GM18870 (cell line): ENCODE measurements around the gene IRF1.

ENCODE experiments used
- ATAC-seq: cut with Tn5 transposase; IDR thresholded peaks from one replicate; pipeline ENCODE4 v1.9.1; 2021; ENCODE audit warnings: moderate library complexity; ENCODE audit not compliant: unreplicated experiment

Gene IRF1

GRCh38 chr5:132462856-132463745 is 27.5 kb downstream of the IRF1 start:
- ATAC-seq = no peak

DNA sequence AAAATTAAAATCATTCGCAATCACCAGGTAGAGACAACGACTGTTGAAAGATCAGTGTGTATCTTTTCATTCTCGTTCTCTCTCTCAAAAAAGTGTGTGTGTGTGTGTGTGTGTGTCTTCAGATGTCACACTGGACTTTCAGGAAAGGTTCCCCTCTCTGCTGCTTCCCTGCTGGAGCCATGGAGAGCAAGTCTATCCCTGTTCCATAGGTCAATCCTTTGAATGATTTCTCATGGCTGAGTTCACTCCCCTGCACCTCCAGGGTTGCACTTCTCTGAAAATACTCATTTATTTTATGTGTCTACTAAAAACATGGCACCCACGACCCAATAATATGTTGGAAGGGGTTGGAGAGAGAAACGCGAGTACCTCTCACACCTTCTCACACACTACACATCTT is 28.2 kb downstream of the IRF1 start:
- no peak for ATAC-seq

DNA sequence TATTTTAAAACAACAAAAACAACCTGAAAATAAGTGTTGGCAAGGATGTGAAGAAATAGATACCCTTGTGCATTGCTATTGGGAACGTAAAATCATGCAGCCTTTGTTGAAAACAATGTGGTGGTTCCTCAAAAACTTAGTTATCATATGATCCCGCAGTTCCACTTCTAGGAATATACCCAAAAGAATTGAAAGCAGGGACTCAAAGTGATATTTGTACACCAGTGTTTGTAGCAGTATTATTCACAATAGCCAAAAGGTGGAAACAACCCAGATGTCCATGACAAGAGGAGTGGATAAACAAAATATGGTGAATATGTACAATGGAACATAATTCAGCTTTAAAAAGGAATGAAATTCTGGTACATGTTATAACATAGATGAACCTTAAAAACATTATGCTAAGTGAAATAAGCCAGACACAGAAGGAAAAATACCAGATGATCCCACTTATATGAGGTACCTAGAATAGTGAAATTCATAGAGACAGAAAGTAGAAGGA is 29.0 kb downstream of the IRF1 start:
- no peak for ATAC-seq

DNA sequence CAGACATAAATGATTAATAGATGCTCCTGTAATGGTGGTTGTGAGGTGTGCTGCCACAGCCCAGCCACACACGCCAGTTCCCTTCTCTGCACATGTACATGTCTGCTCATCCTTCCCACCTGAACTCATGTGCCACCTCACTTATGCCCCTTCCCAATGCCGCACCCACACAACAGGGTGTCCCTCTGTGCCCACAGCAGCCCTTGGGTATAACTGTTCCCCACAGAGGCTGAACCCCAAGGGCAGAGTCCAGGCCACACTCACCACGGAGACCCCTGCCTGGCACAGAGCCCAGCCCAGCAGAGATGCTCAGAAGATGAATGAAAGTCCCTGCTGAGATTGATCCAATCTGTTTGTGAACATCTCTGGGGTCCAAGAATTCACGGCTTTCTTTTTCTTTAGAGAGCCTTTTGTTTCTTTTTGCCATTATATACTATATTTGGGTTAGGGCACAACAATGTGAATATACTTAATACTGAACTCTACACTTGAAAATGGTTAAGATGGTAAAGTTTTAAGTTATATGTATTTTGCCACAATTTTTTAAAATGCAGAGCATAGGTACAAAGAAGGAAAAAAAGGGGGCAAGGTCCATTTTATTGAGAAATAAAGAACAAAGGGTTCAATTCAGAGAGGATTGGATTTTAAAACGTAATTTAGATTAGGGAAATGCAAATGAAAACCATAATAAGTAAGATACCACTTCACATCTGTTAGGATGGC is 29.6 kb downstream of the IRF1 start:
- ATAC-seq = no peak

DNA sequence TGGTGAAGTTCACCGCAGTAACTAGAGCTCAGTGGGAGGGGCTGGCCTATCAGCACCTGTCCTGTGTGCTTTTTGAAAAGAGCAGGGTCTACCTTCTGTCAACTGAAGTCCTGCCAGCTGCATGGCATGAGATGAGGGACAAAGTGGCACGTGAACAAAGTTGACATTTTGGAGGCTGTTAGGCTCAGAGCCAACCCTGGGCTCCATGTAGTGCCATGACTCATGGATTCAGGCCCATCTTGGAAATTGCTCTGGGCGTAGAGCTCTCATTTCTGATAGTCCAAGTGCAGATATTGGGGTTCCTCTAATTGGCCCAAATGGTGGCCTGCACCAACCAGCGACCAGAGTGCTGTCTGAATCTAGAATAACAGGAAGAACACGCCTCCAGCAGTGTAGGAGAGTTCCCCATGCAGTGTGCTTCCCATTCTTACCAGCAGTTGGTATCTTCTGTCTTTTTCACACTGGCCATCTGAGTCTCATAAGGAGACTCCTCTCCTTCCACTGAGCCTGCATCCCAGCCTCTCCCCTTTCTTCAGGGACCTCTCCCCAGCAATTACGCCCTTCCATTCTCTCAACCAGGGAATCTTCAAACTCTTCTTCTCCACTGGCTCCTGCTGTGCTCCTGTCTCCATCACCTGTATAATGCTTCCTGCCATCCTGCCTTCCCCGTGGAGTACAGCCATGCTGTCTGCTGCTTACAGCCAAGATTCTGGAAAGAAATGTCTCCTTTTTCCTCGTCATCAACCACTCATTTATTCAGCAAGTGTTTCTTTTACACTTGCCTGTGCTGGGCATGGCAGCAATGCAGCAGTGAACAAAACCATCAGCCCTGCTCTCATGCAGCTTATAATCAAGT is 30.4 kb downstream of the IRF1 start:
- no peak for ATAC-seq

GRCh38 chr5:132459031-132459982 is 31.3 kb downstream of the IRF1 start:
- ATAC-seq = peak; percentile 22

DNA sequence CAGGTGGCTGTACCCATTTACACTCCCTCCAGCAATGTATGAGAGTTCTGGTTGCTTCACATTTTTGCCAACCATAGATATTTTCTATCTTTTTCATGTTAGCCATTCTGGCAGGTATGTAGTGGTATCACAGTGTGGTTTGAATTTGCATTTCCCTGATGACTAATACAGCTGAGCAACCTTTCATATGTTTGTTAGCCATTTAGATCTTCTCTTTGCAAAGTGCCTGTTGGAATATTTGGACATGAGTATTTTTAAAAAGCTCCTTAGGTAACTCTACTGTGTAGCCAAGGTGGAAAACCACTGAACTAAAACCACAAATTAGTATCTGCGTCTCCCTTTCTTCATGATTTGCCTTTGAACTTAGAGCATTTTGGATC is 31.9 kb downstream of the IRF1 start:
- ATAC-seq = peak; percentile 50

- no peak for ATAC-seq
Measured at GRCh38 chr5:132458226-132458560, 32.4 kb downstream of the IRF1 start.

GRCh38 chr5:132457371-132458225 is 33.0 kb downstream of the IRF1 start:
- ATAC-seq = no peak

DNA sequence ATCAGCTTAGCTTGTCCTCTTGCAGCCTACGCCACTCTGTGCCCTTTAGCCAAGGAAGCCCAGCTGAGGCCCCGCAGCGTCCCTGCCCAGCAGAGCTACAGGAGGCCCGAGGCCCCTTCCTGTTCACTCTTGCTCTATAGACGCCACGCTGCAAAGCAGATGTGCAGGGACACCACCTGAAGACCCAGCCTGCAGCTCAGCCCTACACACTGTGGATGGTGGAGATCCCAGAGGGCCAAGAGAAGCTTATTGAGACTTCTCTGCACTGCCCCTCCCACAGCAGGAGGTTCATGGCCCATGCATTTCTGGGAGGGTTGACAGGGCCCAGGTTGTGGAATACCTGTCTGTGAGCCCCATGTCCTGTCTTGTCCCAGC is 33.6 kb downstream of the IRF1 start:
- no peak for ATAC-seq

DNA sequence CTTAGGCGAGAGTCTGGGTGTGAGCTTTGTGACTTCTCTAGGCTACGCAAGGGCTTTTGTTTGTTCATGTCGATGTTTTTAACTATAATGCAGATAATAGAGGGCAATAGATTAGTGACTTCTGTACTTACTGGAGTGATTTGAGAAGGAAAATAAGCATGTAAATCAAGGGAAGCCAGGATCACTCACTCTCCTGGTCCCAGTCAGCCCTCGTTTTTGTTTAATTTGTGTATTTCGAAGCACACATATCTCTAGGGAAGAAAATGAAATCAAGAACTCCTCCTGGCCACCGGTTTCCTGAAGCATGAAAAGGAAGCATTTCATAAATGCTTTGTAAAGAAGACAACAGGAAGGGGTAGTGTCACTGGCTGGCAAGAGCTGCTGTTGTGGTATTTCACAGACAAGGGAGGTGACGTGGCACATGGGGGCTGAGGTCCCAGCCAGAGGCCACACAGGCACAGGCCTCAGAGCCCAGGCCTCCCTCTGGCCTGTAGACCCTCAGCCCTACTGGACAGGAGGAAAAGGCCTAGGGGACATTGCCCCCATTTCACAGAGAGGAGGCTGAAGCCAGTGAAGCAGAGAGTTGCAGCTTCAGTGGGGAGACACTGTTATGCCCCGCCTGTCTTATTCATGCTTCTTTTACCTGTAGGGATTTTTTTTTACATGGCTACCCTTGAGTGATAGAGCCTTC is 34.1 kb downstream of the IRF1 start:
- ATAC-seq = peak; percentile 47

DNA sequence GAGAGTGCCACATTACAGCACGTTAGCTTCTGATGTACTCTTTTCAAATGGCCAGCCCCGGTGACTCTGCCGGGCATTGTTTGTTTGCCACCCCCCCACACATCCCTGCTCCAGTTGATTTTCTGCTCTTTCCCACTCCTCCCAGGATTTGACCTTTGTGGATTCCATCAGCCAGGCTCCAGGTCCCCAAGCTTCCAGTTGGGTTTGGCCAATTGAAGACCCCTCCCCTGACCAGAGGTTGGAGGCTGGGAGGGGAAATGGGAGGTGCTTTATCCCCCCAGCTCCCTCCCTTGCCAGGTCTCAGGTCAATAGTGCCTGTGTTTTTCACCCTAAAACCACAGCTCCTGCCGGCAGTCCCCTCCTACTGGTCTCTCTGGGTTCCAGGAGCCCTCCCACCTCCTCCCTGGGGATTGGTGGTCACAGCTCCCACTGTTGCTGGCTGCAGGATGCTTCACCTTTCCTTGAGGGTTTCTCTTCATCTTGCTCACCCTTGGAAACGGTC is 34.9 kb downstream of the IRF1 start:
- no peak for ATAC-seq

GRCh38 chr5:132454361-132454760 is 36.2 kb downstream of the IRF1 start:
- no peak for ATAC-seq

DNA sequence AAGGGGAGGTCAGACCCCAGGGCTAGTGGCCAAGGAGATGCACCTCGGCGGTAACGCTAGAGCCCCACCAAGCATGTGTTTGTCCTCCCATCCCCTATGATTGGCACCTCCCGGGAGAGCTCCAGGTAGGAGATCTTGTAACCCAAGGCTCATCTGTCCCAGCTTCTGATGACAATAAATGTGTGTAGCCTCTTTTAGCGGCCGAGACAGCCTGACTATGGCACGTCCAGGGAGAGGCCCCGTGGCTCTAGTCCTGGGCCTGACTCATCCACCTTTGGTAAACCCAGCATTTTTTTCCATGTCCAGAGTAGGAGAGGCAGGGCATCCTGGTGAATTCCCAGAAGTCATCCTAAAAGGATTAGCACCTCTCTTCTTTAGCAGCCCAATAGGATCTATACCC is 39.2 kb downstream of the IRF1 start:
- no peak for ATAC-seq

DNA sequence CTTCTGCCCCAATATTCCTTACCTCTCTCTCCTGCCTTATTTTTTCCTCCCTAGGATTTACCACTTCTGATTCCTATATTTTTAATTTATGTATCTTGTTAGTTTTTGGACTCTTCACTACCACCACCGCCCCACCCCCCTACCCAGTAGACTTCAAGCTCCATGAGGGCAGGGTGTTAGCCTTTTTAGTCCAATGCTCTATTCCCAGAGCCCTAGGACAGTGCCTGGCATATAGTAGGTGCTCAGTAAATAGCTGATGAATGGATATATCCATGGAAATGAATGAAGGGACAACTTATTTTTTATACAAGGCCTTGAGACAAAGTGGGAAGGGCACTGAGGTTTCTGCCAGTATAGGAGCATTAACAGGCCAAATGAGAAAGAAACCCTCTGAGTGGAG is 41.5 kb downstream of the IRF1 start:
- ATAC-seq = no peak

DNA sequence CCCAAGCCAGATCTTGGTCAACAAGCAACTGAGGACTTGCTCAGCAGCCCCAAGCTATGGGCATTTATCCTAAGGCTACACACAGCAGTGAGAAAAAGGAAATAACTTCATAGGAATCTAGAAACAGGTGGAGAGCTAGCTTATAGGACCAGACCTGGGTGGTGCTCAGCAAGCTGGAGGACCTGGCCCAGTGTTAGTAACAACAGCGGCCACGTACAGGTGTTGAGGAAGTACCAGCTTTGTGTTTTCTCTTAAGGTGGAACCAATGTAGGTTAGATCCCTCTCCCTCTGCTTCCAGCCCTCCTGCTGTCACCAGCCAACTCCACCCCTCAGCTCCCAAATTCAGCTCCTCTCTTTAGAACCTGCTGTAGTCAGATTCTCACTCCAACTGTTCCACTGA is 43.4 kb downstream of the IRF1 start:
- no peak for ATAC-seq

DNA sequence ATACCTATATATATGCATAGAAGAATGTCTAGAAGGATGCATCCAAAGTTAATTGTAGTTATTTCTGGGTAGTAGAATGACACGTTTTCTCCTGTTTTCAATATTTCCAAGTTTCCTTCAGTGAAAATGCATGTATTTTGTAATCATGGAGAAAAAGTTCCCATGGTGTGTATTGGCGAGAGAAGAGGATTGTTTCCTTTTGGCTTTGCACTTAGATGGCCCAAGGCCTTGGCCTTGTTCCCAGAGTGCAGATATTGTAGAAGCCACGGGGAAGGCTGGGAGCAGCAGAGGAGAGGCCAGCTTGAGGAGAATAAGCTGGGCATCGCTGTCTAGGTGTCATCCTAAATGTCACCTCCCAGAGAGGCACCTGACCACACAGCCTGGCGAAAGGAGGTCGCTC is 44.0 kb downstream of the IRF1 start:
- ATAC-seq = no peak

- ATAC-seq = no peak
Measured at GRCh38 chr5:132445930-132446329, 44.6 kb downstream of the IRF1 start.

GRCh38 chr5:132445640-132445923 is 45.0 kb downstream of the IRF1 start:
- ATAC-seq = no peak
